BE2C (cell line): ENCODE data around the gene INAVA. TPM values are rescaled to one million over a fixed set of nuclear protein-coding genes. Genes with fewer than 3 reads are reported as not detected.

Experiments
- DNase-seq: peaks from one replicate; pipeline ENCODE4 v3.0.0-alpha.2; 2020
- H3K27me3 ChIP-seq: fragments of 250-450 bp; sonication (Bioruptor Pico); 2 replicates; pipeline ENCODE4 v1.5.1; 2020; ENCODE audit warnings: mild to moderate bottlenecking
- H3K36me3 ChIP-seq: fragments of 250-450 bp; sonication (Bioruptor Pico); 2 replicates; pipeline ENCODE4 v1.5.1; 2020; ENCODE audit warnings: mild to moderate bottlenecking
- H3K4me1 ChIP-seq: fragments of 250-450 bp; sonication (Bioruptor Pico); 2 replicates; pipeline ENCODE4 v1.5.1; 2020
- H3K4me3 ChIP-seq: 2 replicates; pipeline ENCODE4 v1.5.1; 2011; ENCODE audit warnings: low read depth, low read length
- H3K9me3 ChIP-seq: fragments of 250-450 bp; sonication (Bioruptor Pico); 2 replicates; pipeline ENCODE4 v1.5.1; 2020
- CTCF ChIP-seq: IDR thresholded peaks from 2 replicates; pipeline ENCODE4 v1.5.1; 2012; ENCODE audit warnings: mild to moderate bottlenecking, low read depth, low read length
- polyA plus RNA-seq: library from polyadenylated mRNA; unstranded; fragments of >200 nt; gene quantifications from one replicate; pipeline ENCODE4 v1.2.1, GENCODE V29; 2012; ENCODE audit warnings: low read depth, missing spikeins; ENCODE audit not compliant: insufficient read length, insufficient read depth

The INAVA gene
- polyA plus RNA-seq = not detected

GRCh38 chr1:200894712-200895442 lies at the start of gene INAVA:
INAVA (plus strand) TSS chr1:200894900; CDS start chr1:200898401, 3,501 bp downstream.
- TF ChIP-seq CTCF = no peak
- Histone ChIP-seq H3K4me3 (no peak within 1 kb of the TSS), H3K27me3 (peaks cover 18% of the 10 kb centered on the region), H3K9me3 (no peaks in the 10 kb centered on the region), H3K36me3 (no peaks in the 10 kb centered on the region), H3K4me1 (no peaks in the 10 kb centered on the region)
- no peak for DNase-seq

- H3K36me3 ChIP-seq = peaks cover 50% of the 10 kb centered on the region
- no peak for TF ChIP-seq CTCF
- H3K4me3 ChIP-seq = no peak overlapping the region
- no peaks in the 10 kb centered on the region for H3K27me3 ChIP-seq
- DNase-seq = no peak
- no peaks in the 10 kb centered on the region for H3K4me1 ChIP-seq
- H3K9me3 ChIP-seq = no peaks in the 10 kb centered on the region
These were observed 49.3 kb upstream of the INAVA start for GRCh38 chr1:200845360-200845759.

GRCh38 chr1:200846398-200846797 lies 48.3 kb upstream of the INAVA start:
- Histone ChIP-seq H3K9me3 (no peaks in the 10 kb centered on the region), H3K27me3 (no peaks in the 10 kb centered on the region), H3K4me1 (no peaks in the 10 kb centered on the region), H3K4me3 (no peak overlapping the region), H3K36me3 (peaks cover 58% of the 10 kb centered on the region)
- TF ChIP-seq CTCF = no peak
- no peak for DNase-seq

- H3K27me3 ChIP-seq = no peaks in the 10 kb centered on the region
- no peak overlapping the region for H3K4me3 ChIP-seq
- no peak for TF ChIP-seq CTCF
- H3K4me1 ChIP-seq = no peaks in the 10 kb centered on the region
- no peaks in the 10 kb centered on the region for H3K9me3 ChIP-seq
- DNase-seq = no peak
- peaks cover 75% of the 10 kb centered on the region for H3K36me3 ChIP-seq
These were observed 45.3 kb upstream of the INAVA start for GRCh38 chr1:200849430-200849829.

GRCh38 chr1:200850554-200850953 lies 44.1 kb upstream of the INAVA start:
- Histone ChIP-seq H3K36me3 (peaks cover 83% of the 10 kb centered on the region), H3K4me1 (no peaks in the 10 kb centered on the region), H3K4me3 (no peak overlapping the region), H3K27me3 (no peaks in the 10 kb centered on the region), H3K9me3 (no peaks in the 10 kb centered on the region)
- no peak for DNase-seq
- TF ChIP-seq CTCF = no peak

GRCh38 chr1:200856716-200857357 lies 37.9 kb upstream of the INAVA start:
- TF ChIP-seq CTCF = no peak
- Histone ChIP-seq H3K4me3 (no peak overlapping the region), H3K27me3 (no peaks in the 10 kb centered on the region), H3K9me3 (no peaks in the 10 kb centered on the region), H3K4me1 (no peaks in the 10 kb centered on the region), H3K36me3 (peaks cover 59% of the 10 kb centered on the region)
- no peak for DNase-seq
